SK-N-SH (cell line): ENCODE measurements around the gene TBC1D1. TPM values are rescaled to one million over a fixed set of nuclear protein-coding genes. Genes with fewer than 3 reads are reported as not detected.

Source experiments
- CHD2 ChIP-seq: fragments of 150-350 bp; IDR thresholded peaks from 2 replicates; pipeline ENCODE4 v1.6.1; 2018; ENCODE audit warnings: low read length; ENCODE audit not compliant: partially characterized antibody
- FOXJ3 ChIP-seq: sonication (generic); formaldehyde crosslinking; IDR thresholded peaks from 2 replicates; pipeline ENCODE4 v1.5.1; 2020; ENCODE audit warnings: mild to moderate bottlenecking, missing genetic modification reagents
- GABPA ChIP-seq: IDR thresholded peaks from 2 replicates; pipeline ENCODE4 v1.4.0; 2012; ENCODE audit warnings: low read depth, mild to moderate bottlenecking
- NFIC ChIP-seq: IDR thresholded peaks from 2 replicates; pipeline ENCODE4 v1.4.0; 2012; ENCODE audit warnings: borderline replicate concordance
- RCOR1 ChIP-seq: fragments of 150-350 bp; IDR thresholded peaks from 2 replicates; pipeline ENCODE4 v1.6.1; 2017; ENCODE audit warnings: antibody characterized with exemption, low read length
- RXRA ChIP-seq: IDR thresholded peaks from 2 replicates; pipeline ENCODE4 v1.4.0; 2012; ENCODE audit warnings: low read depth, mild to moderate bottlenecking, borderline replicate concordance
- SIN3A ChIP-seq: IDR thresholded peaks from 2 replicates; pipeline ENCODE4 v1.6.1; 2012; ENCODE audit warnings: low read depth, mild to moderate bottlenecking, low read length, moderate library complexity, borderline replicate concordance
- SMC3 ChIP-seq: IDR thresholded peaks from 2 replicates; pipeline ENCODE4 v1.6.1; 2012; ENCODE audit warnings: low read depth, low read length, improper control_type of control experiment
- polyA plus RNA-seq, 3 experiments: library from polyadenylated mRNA; depleted of rRNA; stranded (reverse); fragments of >200 nt; gene quantifications; 2 replicates each; pipeline ENCODE4 v1.2.3, GENCODE V29; 2012
- TF ChIP-seq, protein P1 (sequence below): fragments of 200-600 bp; sonication (generic); IDR thresholded peaks from 2 replicates; pipeline ENCODE4 v1.6.1; 2017; ENCODE audit warnings: antibody characterized with exemption, mild to moderate bottlenecking, moderate library complexity
- TF ChIP-seq, protein P2 (sequence below): IDR thresholded peaks from 2 replicates; pipeline ENCODE4; 2012
- TF ChIP-seq, protein P3 (sequence below): IDR thresholded peaks from 2 replicates; pipeline ENCODE4 v1.4.0; 2012; ENCODE audit warnings: low read depth, borderline replicate concordance
- TF ChIP-seq, protein P4 (sequence below): fragments of 150-350 bp; IDR thresholded peaks from 2 replicates; pipeline ENCODE4 v1.6.1; 2017; ENCODE audit warnings: antibody characterized with exemption, low read length, low read depth, borderline replicate concordance
- TF ChIP-seq, protein P5 (sequence below): fragments of 150-350 bp; IDR thresholded peaks from 2 replicates; pipeline ENCODE4 v1.6.1; 2016; ENCODE audit warnings: mild to moderate bottlenecking, low read depth, low read length

TBC1D1 gene
- polyA plus RNA-seq, 1 of the 3 experiments (the other 2 are of a cell fraction): 29.8 TPM

DNA sequence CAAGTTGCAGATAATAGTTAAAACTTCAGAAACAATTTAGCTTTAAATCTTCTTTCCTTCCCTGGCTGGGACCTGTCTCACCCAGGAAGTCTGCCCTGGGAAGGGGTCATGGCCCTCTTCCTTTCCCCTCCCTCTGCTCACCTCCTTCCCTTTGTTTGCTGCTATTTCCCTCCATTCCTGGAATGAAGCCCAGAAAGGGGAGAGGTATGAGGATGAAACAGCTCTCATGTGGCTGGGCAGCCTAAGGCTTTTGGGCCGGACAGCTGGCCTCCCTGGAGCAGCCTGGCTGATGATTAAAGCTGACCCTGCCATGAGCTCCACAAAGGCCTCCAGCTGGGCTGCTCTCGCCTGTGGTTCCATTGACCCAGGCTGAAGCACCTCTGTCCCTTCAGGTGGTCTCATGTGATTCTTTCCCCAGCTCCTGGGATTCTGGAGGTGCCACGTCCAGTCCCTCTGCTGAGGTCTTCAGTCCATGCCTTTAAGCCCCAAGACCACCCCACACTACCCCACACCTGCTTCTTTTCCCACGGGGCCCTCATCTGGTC is 271.4 kb downstream of the TBC1D1 start (continued):
- TF ChIP-seq, protein P1, sequence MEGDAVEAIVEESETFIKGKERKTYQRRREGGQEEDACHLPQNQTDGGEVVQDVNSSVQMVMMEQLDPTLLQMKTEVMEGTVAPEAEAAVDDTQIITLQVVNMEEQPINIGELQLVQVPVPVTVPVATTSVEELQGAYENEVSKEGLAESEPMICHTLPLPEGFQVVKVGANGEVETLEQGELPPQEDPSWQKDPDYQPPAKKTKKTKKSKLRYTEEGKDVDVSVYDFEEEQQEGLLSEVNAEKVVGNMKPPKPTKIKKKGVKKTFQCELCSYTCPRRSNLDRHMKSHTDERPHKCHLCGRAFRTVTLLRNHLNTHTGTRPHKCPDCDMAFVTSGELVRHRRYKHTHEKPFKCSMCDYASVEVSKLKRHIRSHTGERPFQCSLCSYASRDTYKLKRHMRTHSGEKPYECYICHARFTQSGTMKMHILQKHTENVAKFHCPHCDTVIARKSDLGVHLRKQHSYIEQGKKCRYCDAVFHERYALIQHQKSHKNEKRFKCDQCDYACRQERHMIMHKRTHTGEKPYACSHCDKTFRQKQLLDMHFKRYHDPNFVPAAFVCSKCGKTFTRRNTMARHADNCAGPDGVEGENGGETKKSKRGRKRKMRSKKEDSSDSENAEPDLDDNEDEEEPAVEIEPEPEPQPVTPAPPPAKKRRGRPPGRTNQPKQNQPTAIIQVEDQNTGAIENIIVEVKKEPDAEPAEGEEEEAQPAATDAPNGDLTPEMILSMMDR: no peak
- TF ChIP-seq SIN3A (no peak), SMC3 (no peak), NFIC (peak; percentile 88), RCOR1 (no peak), FOXJ3 (CRISPR knock-in tag) (no peak), RXRA (peak; percentile 66; the same call in 1 of the 2 replicates), GABPA (peak; percentile 36; the same call in 1 of the 2 replicates), CHD2 (no peak)
- TF ChIP-seq, protein P2, sequence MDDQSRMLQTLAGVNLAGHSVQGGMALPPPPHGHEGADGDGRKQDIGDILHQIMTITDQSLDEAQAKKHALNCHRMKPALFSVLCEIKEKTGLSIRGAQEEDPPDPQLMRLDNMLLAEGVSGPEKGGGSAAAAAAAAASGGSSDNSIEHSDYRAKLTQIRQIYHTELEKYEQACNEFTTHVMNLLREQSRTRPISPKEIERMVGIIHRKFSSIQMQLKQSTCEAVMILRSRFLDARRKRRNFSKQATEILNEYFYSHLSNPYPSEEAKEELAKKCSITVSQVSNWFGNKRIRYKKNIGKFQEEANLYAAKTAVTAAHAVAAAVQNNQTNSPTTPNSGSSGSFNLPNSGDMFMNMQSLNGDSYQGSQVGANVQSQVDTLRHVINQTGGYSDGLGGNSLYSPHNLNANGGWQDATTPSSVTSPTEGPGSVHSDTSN: peak; percentile 63
- TF ChIP-seq, protein P3, sequence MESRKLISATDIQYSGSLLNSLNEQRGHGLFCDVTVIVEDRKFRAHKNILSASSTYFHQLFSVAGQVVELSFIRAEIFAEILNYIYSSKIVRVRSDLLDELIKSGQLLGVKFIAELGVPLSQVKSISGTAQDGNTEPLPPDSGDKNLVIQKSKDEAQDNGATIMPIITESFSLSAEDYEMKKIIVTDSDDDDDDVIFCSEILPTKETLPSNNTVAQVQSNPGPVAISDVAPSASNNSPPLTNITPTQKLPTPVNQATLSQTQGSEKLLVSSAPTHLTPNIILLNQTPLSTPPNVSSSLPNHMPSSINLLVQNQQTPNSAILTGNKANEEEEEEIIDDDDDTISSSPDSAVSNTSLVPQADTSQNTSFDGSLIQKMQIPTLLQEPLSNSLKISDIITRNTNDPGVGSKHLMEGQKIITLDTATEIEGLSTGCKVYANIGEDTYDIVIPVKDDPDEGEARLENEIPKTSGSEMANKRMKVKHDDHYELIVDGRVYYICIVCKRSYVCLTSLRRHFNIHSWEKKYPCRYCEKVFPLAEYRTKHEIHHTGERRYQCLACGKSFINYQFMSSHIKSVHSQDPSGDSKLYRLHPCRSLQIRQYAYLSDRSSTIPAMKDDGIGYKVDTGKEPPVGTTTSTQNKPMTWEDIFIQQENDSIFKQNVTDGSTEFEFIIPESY: no peak
- TF ChIP-seq, protein P4, sequence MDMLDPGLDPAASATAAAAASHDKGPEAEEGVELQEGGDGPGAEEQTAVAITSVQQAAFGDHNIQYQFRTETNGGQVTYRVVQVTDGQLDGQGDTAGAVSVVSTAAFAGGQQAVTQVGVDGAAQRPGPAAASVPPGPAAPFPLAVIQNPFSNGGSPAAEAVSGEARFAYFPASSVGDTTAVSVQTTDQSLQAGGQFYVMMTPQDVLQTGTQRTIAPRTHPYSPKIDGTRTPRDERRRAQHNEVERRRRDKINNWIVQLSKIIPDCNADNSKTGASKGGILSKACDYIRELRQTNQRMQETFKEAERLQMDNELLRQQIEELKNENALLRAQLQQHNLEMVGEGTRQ: no peak
- TF ChIP-seq, protein P5, sequence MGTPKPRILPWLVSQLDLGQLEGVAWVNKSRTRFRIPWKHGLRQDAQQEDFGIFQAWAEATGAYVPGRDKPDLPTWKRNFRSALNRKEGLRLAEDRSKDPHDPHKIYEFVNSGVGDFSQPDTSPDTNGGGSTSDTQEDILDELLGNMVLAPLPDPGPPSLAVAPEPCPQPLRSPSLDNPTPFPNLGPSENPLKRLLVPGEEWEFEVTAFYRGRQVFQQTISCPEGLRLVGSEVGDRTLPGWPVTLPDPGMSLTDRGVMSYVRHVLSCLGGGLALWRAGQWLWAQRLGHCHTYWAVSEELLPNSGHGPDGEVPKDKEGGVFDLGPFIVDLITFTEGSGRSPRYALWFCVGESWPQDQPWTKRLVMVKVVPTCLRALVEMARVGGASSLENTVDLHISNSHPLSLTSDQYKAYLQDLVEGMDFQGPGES: no peak
- TF ChIP-seq, all 33 proteins: peak for 11
